ENCODE results near the gene TPST1. TPM values are rescaled to one million over a fixed set of nuclear protein-coding genes. Genes with fewer than 3 reads are reported as not detected.

The TPST1 gene
- total and polyA plus RNA-seq, 2 of the 8 experiments (the other 6 are each of a cell fraction or from before 2014, with no cell fraction given): 8.2 to 18.4 TPM

- 82% methylated on average over 1 of the region's 1 CpG; no CpG with 5 or more reads in 1 of the 2 experiments for WGBS, 2 experiments (ENCODE audit: extremely low coverage in 1 of 2, insufficient coverage in 1 of 2, insufficient read length in 1 of 2, insufficient replicate concordance in 2 of 2, low coverage in 1 of 2, low lambda C conversion rate in 2 of 2, missing lambda C conversion rate in 1 of 2)
- no peak for DNase-seq (ENCODE audit: low read depth in 1 of 2, low spot score in 2 of 2)
- no peak overlapping the region for H2BK120ac ChIP-seq (replicated peaks; ENCODE audit: low read depth, low read length)
- FAIRE-seq: no peak
- H3K27me3 ChIP-seq (replicated peaks in 1 of 4; ENCODE audit: control insufficient read depth in 3 of 4, extremely low read depth in 1 of 4, insufficient read depth in 3 of 4, low read length in 3 of 4): no peaks in the 10 kb centered on the region
- H4K91ac ChIP-seq (replicated peaks; ENCODE audit: insufficient read length, low read length): no peak overlapping the region
- peaks cover 0 to 1% of the 10 kb centered on the region in 2 experiments for H4K20me1 ChIP-seq (replicated peaks in 1 of 2; ENCODE audit: control insufficient read depth in 1 of 2, insufficient read depth in 2 of 2, low read length in 2 of 2)
- no peak overlapping the region for H3K14ac ChIP-seq (ENCODE audit: insufficient read length)
- H3K9ac ChIP-seq (replicated peaks in 1 of 4; ENCODE audit: extremely low read depth in 1 of 4, low read depth in 3 of 4, low read length in 3 of 4): no peak overlapping the region
- POLR2A ChIA-PET (ENCODE audit: partially characterized antibody): no interaction called here
- peaks cover 4 to 13% of the 10 kb centered on the region in 2 experiments; a peak in 3 of 4 replicates for H3K9me3 ChIP-seq (ENCODE audit: insufficient read depth in 2 of 2, low read depth in 1 of 2, low read length in 1 of 2)
- H3K79me2 ChIP-seq (ENCODE audit: control insufficient read depth in 1 of 2, insufficient read depth in 2 of 2, low read length in 2 of 2): 0 out of 4 replicates have a peak, but pooled peaks cover 0 to 9% of the 10 kb centered on the region in 2 experiments
- H3K27ac ChIP-seq (ENCODE audit: low read depth, low read length): no peak overlapping the region
- no peaks in the 10 kb centered on the region for H3K79me1 ChIP-seq (ENCODE audit: low read depth, low read length)
- no peak overlapping the region for H3K4ac ChIP-seq (replicated peaks; ENCODE audit: insufficient read length, low read depth, low read length)
- H3K4me3 ChIP-seq (ENCODE audit: extremely low read depth in 1 of 4, insufficient read depth in 2 of 4, low read depth in 3 of 4, low read length in 4 of 4): no peak overlapping the region
- no peak overlapping the region for H3K23ac ChIP-seq (ENCODE audit: insufficient read length)
- H2BK20ac ChIP-seq (ENCODE audit: low read length): no peak overlapping the region
- H3K4me2 ChIP-seq (ENCODE audit: insufficient read depth in 1 of 2, low read depth in 2 of 2, low read length in 2 of 2): no peak overlapping the region
- H3K36me3 ChIP-seq (ENCODE audit: control insufficient read depth in 2 of 4, insufficient read depth in 4 of 4, low read length in 3 of 4): peaks cover 0 to 3% (median 0%) of the 10 kb centered on the region in 4 experiments; a peak in 1 of 8 replicates
- H2BK12ac ChIP-seq (ENCODE audit: low read depth, low read length): no peak overlapping the region
- no peak overlapping the region for H2AK5ac ChIP-seq (ENCODE audit: low read depth, low read length)
- no peak overlapping the region for H3K18ac ChIP-seq (ENCODE audit: extremely low read depth, low read length)
- H4K8ac ChIP-seq (ENCODE audit: extremely low read depth, insufficient read depth, low read length): no peak overlapping the region
- no peak overlapping the region for H2BK5ac ChIP-seq (ENCODE audit: low read depth, low read length)
- CTCF ChIA-PET (ENCODE audit: partially characterized antibody): no interaction called here
- no peaks in the 10 kb centered on the region for H3K4me1 ChIP-seq (replicated peaks in 1 of 4; ENCODE audit: control insufficient read depth in 3 of 4, insufficient read depth in 4 of 4, low read length in 3 of 4)
- no peak overlapping the region for H2BK15ac ChIP-seq (ENCODE audit: low read length)
- TF ChIP-seq JUN (IDR thresholded peaks at IDR 0.05; ENCODE audit: low read depth, low read length): no peak
- TF ChIP-seq SP2 (IDR thresholded peaks at IDR 0.05; ENCODE audit: low read length): no peak
- TF ChIP-seq ATF2 (IDR thresholded peaks at IDR 0.05; ENCODE audit: low read length): no peak
- TF ChIP-seq MAX (IDR thresholded peaks at IDR 0.05): no peak
- no peak for TF ChIP-seq BCL11A (IDR thresholded peaks at IDR 0.05; ENCODE audit: low read depth in 2 of 2, low read length in 2 of 2)
- TF ChIP-seq SAP30 (IDR thresholded peaks at IDR 0.05; ENCODE audit: insufficient read depth, insufficient replicate concordance, low read length): no peak
- no peak for TF ChIP-seq TEAD4 (IDR thresholded peaks at IDR 0.05; ENCODE audit: low read depth, low read length)
- no peak for TF ChIP-seq BACH1 (IDR thresholded peaks at IDR 0.05; ENCODE audit: low read length)
- no peak for TF ChIP-seq RFX5 (IDR thresholded peaks at IDR 0.05; ENCODE audit: borderline replicate concordance, low read depth, low read length)
- no peak for TF ChIP-seq RXRA (IDR thresholded peaks at IDR 0.05; ENCODE audit: insufficient read depth, low read depth, low read length)
- TF ChIP-seq CBX5 (IDR thresholded peaks at IDR 0.05; ENCODE audit: low read depth, low read length): no peak
- no peak for TF ChIP-seq POLR2AphosphoS5 (IDR thresholded peaks at IDR 0.05; ENCODE audit: low read depth, low read length)
- TF ChIP-seq GTF2F1 (IDR thresholded peaks at IDR 0.05; ENCODE audit: borderline replicate concordance, low read depth, low read length): no peak
- TF ChIP-seq POLR2A (IDR thresholded peaks at IDR 0.05; ENCODE audit: control extremely low read depth in 1 of 2, low read depth in 2 of 2, low read length in 2 of 2): no peak
- no peak overlapping the region for H4K5ac ChIP-seq (ENCODE audit: insufficient read length, low read depth, low read length)
- no peak overlapping the region for H2AFZ ChIP-seq (ENCODE audit: low read length)
- no peak overlapping the region for H3K56ac ChIP-seq (replicated peaks; ENCODE audit: insufficient read length, low read depth, low read length)
- H3K23me2 ChIP-seq (ENCODE audit: low read depth, low read length): no peaks in the 10 kb centered on the region
Measured at GRCh38 chr7:66227808-66228207, 22.7 kb downstream of the TPST1 start.

Measured in H1 (cell line).